SJSA1 (cell line): ENCODE data around the gene CLTRN. TPM values are rescaled to one million over a fixed set of nuclear protein-coding genes. Genes with fewer than 3 reads are reported as not detected.
A peak's percentile ranks its signal among the peaks of the same experiment; 100 is the strongest.
"Not testable (repeated sequence)": the region's sequence is repeated elsewhere in the genome, so short reads cannot be mapped to it uniquely, and the experiment has no call there.

Source experiments
- DNase-seq, 2 experiments: peaks; one replicate each; pipeline ENCODE4 v3.0.0-alpha.2; 2015 to 2020; ENCODE audit warnings: low spot score in 2 of 2, low read depth in 1 of 2
- H3K27ac ChIP-seq: fragments of 250-450 bp; sonication (Bioruptor Pico); 2 replicates; pipeline ENCODE4 v1.5.1; 2020; ENCODE audit warnings: mild to moderate bottlenecking, moderate library complexity
- H3K27me3 ChIP-seq: fragments of 250-450 bp; sonication (Bioruptor Pico); replicated peaks from 2 replicates; pipeline ENCODE4 v1.5.1; 2020; ENCODE audit warnings: mild to moderate bottlenecking, moderate library complexity
- H3K36me3 ChIP-seq: fragments of 250-450 bp; sonication (Bioruptor Pico); 2 replicates; pipeline ENCODE4 v1.5.1; 2020; ENCODE audit warnings: mild to moderate bottlenecking
- H3K4me1 ChIP-seq: fragments of 250-450 bp; sonication (Bioruptor Pico); replicated peaks from 2 replicates; pipeline ENCODE4 v1.6.1; 2021; ENCODE audit warnings: mild to moderate bottlenecking
- H3K4me3 ChIP-seq: fragments of 250-450 bp; sonication (Bioruptor Pico); 2 replicates; pipeline ENCODE4 v1.5.1; 2020; ENCODE audit warnings: mild to moderate bottlenecking
- H3K9me3 ChIP-seq: fragments of 250-450 bp; sonication (Bioruptor Pico); replicated peaks from 2 replicates; pipeline ENCODE4 v1.5.1; 2020; ENCODE audit warnings: mild to moderate bottlenecking
- total RNA-seq: library from RNA; depleted of rRNA; stranded (reverse); fragments of >200 nt; shearing (Covaris generic); gene quantifications from 2 replicates; pipeline ENCODE4 v1.2.3, GENCODE V29; 2014; rRNA removed

CLTRN gene
- not detected in 2 replicates for total RNA-seq

- H3K4me3 ChIP-seq, result no peak within 1 kb of the TSS
- no peak for DNase-seq
- no peaks in the 10 kb centered on the region for H3K4me1 ChIP-seq
- no peak within 1 kb of the TSS for H3K27ac ChIP-seq
- H3K27me3 ChIP-seq, result no peaks in the 10 kb centered on the region
- no peaks in the 10 kb centered on the region for H3K9me3 ChIP-seq
- H3K36me3 ChIP-seq, result no peaks in the 10 kb centered on the region
These were observed at the start of gene CLTRN for GRCh38 chrX:15664487-15665444. Gene CLTRN (minus strand): TSS chrX:15664805. CDS start chrX:15664775, 30 bp downstream.

DNA sequence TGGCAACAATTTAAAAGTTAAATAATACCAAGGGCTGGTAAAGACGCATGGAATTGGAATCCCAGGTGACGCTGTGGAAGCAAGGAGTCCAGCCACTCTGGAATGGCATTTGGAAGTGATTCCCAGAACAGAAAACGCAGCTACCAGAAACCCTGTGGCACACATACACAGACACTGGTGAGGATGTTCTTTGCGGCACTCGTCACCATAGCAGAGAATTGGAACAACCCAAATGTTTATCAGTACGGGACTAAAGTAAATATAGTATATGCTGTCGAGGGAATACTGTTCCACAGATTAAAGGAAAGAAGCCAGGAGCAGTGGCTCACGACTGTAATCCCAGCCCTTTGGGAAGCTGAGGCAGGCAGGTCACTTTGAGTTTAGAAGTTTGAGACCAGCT is 39.7 kb upstream of the CLTRN start:
- not testable (repeated sequence) for DNase-seq, H3K36me3 ChIP-seq, H3K27ac ChIP-seq, H3K9me3 ChIP-seq, H3K4me3 ChIP-seq, H3K4me1 ChIP-seq, H3K27me3 ChIP-seq

GRCh38 chrX:15703809-15704208 is 39.2 kb upstream of the CLTRN start:
- not testable (repeated sequence) for H3K9me3 ChIP-seq, H3K27ac ChIP-seq, H3K4me3 ChIP-seq, H3K4me1 ChIP-seq, DNase-seq, H3K36me3 ChIP-seq, H3K27me3 ChIP-seq

DNA sequence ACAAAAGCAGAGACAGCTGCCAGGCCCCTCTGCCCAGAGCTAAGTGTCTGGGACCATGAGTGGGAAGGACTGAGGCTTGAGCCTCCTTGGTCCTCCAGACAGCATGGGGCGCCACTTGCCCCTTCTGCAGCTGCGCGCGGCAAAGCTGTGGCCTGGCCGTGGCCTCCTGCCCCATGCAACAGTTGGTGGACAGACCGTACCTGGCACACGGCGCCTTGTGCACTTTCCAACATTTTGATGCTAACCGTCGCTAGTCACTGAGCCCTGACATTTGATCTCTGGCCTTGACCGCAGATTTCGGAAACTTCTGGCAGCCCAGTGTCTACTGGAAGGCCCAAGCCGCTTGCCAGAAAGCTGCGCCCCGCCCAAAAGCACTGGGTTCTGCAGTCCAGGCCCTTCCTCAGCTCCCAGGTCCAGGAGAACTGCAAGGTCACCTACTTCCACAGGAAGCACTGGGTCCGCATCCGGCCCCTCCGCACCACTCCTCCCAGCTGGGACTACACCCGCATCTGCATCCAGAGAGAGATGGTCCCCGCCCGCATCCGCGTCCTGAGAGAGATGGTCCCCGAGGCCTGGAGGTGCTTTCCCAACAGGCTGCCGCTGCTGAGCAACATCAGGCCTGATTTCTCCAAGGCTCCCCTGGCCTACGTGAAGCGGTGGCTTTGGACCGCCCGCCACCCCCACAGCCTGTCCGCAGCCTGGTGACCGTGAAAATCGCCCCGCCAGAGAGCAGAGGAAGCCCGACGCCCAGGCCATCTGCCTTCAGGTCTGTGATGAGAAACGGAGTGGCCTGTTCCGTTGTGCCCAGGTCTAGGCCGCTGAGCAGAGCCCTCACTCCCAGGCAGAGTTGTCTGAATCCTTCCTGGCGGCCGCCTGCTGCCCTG is 38.1 kb upstream of the CLTRN start:
- H3K4me3 ChIP-seq, result no peak overlapping the region
- no peaks in the 10 kb centered on the region for H3K36me3 ChIP-seq
- DNase-seq, result no peak
- no peak overlapping the region for H3K27ac ChIP-seq
- no peaks in the 10 kb centered on the region for H3K9me3 ChIP-seq
- H3K4me1 ChIP-seq, result no peaks in the 10 kb centered on the region
- no peaks in the 10 kb centered on the region for H3K27me3 ChIP-seq

DNA sequence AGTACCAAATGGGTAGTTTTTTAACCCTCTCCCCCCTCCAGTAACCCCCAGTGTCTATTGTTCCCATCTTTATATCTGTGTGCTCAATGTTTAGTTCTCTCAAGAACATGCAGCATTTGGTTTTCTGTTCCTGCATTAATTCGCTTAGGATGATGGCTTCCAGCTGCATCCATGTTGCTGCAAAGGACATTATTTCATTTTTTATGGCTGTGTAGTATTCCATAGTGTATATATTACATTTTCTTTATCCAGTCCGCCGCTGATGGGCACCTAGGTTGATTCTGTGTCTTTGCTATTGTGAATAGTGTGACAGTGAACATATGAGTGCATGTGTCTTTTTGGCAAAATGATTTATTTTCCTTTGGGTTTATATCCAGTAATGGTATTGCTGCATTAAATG is 31.9 kb upstream of the CLTRN start:
- Histone ChIP-seq H3K27me3 (no peaks in the 10 kb centered on the region), H3K36me3 (no peaks in the 10 kb centered on the region), H3K9me3 (no peaks in the 10 kb centered on the region), H3K4me1 (no peaks in the 10 kb centered on the region), H3K4me3 (no peak overlapping the region), H3K27ac (no peak overlapping the region)
- no peak for DNase-seq

DNA sequence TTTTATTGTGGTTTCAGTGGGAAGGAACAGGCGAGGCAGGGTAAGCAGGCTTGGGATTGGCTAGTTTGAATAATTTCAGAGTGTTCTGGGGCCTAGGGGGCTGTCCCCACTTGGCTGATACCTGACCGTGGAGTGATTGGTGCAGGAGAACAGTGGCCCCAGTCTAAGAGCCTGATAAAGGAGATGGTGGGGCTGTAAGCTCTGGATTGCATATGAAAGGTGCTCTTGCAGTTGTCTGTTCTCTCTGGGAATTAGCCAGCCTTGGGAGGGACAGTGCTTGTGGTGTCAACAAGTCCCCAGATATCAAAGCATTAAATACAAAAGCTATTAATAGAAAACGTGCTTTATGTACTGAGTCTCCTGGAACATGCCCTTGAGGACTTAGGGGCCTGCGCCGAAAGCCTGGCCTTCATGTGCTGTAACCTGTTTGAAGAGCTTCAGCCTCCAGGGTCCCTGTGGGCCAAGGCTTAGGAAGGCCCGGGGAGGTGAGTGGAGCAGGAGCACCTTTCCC is 30.4 kb upstream of the CLTRN start:
- Histone ChIP-seq H3K36me3 (no peaks in the 10 kb centered on the region), H3K27me3 (no peaks in the 10 kb centered on the region), H3K4me1 (no peaks in the 10 kb centered on the region), H3K27ac (no peak overlapping the region), H3K9me3 (no peaks in the 10 kb centered on the region), H3K4me3 (no peak overlapping the region)
- no peak for DNase-seq

DNA sequence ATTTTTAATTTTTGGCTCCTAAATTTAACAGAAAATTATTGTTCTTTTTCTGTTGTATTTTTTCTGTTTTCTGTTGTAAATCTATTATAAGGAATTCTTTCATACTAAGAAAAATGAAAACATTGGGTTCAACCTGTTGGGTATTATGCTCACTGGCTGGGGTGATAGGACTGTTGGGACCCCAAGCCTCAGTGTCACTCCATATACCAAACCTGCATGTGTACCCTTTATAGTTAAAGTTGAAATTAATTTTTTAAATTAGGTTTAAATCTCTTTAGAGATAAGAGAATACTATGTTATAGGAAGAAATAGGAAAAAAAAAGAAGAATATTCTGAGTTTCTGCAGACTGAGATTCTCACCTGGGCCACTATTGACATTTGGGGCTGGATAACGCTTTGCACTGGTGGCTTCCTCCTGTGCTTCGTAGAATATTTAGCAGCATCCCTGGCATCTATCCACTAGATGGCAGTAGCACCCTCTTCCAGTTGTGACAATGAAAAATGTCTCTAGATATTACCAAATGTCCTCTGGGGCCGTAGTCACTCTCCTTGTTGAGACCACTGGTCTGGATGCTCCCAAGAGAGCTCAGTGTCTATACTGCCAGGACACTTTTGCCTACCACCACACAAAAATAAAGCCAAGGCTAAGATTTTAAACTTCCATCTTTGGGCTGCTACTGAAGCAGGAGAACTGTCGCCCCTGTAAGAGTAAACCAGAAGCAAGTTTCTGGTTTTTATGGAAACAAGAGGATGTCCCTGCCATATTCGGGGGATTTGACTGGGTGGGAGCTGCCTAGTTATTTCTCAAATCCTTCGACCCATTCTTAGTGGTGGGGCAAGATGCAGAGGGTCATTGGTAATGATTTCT is 22.4 kb upstream of the CLTRN start:
- Histone ChIP-seq H3K27ac (no peak overlapping the region), H3K36me3 (no peaks in the 10 kb centered on the region), H3K9me3 (no peaks in the 10 kb centered on the region), H3K4me1 (no peaks in the 10 kb centered on the region), H3K27me3 (no peaks in the 10 kb centered on the region), H3K4me3 (no peak overlapping the region)
- peak; percentile 40 to 44 for DNase-seq

DNA sequence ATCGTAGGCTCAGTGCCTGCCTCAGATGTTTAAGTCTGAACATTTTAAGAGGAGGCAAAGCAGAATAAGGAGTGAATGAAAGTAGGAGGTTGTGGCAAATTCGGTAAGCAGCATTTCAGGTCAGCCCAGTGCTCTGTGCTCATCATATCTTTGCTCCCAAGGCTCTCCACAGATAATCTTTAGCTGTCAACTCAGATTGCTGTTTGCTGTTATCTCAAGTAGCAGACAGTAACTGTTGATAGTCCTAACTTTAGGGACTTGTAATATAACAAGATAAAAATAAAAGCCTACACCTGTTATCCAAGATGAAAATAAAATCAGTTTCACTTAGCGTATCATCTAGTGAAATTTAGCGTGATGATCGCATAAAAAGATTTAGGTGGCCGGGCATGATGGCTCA is 18.6 kb upstream of the CLTRN start:
- Histone ChIP-seq H3K27ac (no peak overlapping the region), H3K27me3 (no peaks in the 10 kb centered on the region), H3K36me3 (peaks cover 3% of the 10 kb centered on the region; the same call in 1 of the 2 replicates), H3K4me1 (no peaks in the 10 kb centered on the region), H3K9me3 (no peaks in the 10 kb centered on the region), H3K4me3 (no peak overlapping the region)
- DNase-seq, result no peak

- Histone ChIP-seq H3K36me3 (peaks cover 3% of the 10 kb centered on the region; the same call in 1 of the 2 replicates), H3K4me1 (no peaks in the 10 kb centered on the region), H3K27ac (no peak overlapping the region), H3K9me3 (no peaks in the 10 kb centered on the region), H3K4me3 (no peak overlapping the region), H3K27me3 (no peaks in the 10 kb centered on the region)
- no peak for DNase-seq
These were observed 16.8 kb upstream of the CLTRN start for GRCh38 chrX:15681433-15681832.

DNA sequence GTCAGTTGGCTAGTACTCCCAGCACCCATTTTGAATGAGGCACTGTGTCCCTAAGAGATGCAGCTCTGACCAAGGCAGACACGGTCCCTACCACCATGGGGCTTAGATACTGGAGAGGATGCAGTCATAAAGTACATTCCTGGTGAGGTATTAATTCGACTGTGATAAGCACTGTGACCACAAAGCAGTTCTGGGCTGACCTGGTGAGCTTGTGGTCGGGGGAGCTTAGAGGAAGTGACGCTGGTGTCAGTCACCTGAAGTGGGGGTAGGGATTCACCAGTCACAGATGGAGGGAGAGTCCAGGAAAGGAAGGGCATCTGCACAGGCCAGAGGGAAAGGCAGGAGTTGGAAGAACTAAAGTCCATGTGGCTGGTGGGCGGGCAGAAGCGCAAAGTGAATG is 15.8 kb upstream of the CLTRN start:
- no peaks in the 10 kb centered on the region for H3K27me3 ChIP-seq
- no peak overlapping the region for H3K27ac ChIP-seq
- peaks cover 3% of the 10 kb centered on the region; the same call in 1 of the 2 replicates for H3K36me3 ChIP-seq
- no peaks in the 10 kb centered on the region for H3K9me3 ChIP-seq
- DNase-seq, result no peak
- H3K4me1 ChIP-seq, result no peaks in the 10 kb centered on the region
- no peak overlapping the region for H3K4me3 ChIP-seq

DNA sequence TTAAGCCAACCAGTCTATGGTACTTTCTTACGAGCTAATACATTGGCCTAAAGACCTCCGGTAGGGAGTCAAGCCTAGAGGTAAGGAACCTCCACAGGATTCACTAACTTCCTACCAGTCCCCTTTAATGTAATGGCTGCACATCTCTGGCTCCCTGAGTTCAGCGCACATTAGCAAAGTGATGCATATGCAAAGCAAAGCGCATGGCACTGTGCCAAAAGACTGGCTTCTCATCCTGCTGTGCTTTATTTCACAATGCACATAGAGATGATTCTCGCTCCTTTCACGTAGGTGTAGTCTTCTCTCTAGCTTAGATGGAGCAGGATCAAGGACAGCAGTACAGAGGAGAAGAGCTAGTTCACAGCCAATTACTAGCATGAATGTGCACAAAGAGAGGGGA is 14.6 kb upstream of the CLTRN start:
- Histone ChIP-seq H3K36me3 (peaks cover 3% of the 10 kb centered on the region; the same call in 1 of the 2 replicates), H3K27ac (no peak overlapping the region), H3K4me1 (no peaks in the 10 kb centered on the region), H3K27me3 (no peaks in the 10 kb centered on the region), H3K4me3 (no peak overlapping the region), H3K9me3 (no peaks in the 10 kb centered on the region)
- DNase-seq, result no peak

DNA sequence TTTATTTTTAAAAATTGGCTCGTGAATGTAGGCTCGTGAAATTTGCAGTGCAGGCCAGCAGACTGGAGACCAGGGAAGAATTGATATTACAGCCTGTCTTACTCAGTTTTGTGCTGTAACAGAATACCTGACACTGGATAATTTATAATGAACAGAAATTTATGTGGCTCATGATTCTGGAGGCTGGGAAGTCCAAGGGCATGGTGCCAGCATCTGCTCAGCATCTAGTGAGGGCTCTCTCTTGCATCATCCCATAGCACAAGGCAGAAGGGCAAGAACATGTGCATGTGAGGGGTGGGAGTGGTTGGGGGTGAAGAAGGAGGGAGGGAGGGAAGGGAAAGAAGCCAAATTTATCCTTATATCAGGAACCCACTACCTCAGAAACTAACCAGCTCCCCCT is 13.7 kb upstream of the CLTRN start:
- H3K4me3 ChIP-seq, result no peak overlapping the region
- no peaks in the 10 kb centered on the region for H3K9me3 ChIP-seq
- no peaks in the 10 kb centered on the region; the same call in 1 of the 2 replicates for H3K4me1 ChIP-seq
- H3K27me3 ChIP-seq, result no peaks in the 10 kb centered on the region
- DNase-seq, result no peak
- no peak overlapping the region for H3K27ac ChIP-seq
- peaks cover 3% of the 10 kb centered on the region; the same call in 1 of the 2 replicates for H3K36me3 ChIP-seq

DNA sequence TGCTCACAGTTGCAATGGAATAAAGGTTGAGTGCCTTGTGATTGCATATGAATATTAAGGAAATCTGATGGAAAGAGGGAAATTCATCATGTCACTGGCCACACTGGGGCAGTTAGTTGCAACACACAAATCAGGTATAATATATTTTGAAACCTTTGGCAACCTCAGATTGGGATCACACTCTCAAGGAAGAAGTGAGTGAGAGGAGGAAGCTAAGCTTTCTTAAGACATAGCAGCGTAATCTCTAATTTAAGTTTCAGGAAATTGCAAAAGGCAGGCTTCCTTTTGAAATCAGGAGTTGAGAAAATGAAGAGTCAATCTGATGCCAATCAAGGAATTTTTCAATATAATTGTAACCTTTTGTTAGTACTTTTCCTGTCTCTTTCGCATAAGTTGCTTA is 12.3 kb upstream of the CLTRN start:
- Histone ChIP-seq H3K4me1 (no peaks in the 10 kb centered on the region; the same call in 1 of the 2 replicates), H3K4me3 (no peak overlapping the region), H3K9me3 (no peaks in the 10 kb centered on the region), H3K27ac (no peak overlapping the region), H3K27me3 (no peaks in the 10 kb centered on the region), H3K36me3 (peaks cover 3% of the 10 kb centered on the region; the same call in 1 of the 2 replicates)
- DNase-seq, result no peak
